GOT3 (cell line): ENCODE data around the gene PLEKHA5.
"Not testable (repeated sequence)": the region's sequence is repeated elsewhere in the genome, so short reads cannot be mapped to it uniquely, and the experiment has no call there.

ENCODE experiments used
- DNase-seq: peaks from one replicate; lab custom pipeline; 2025; ENCODE audit warnings: mixed read lengths; lab: John Stamatoyannopoulos, UW

The PLEKHA5 gene

GRCh38 chr12:19410629-19411185, 281.2 kb downstream of the PLEKHA5 start:
- DNase-seq, result no peak

GRCh38 chr12:19411234-19412204, 282.0 kb downstream of the PLEKHA5 start:
- no peak for DNase-seq

DNA sequence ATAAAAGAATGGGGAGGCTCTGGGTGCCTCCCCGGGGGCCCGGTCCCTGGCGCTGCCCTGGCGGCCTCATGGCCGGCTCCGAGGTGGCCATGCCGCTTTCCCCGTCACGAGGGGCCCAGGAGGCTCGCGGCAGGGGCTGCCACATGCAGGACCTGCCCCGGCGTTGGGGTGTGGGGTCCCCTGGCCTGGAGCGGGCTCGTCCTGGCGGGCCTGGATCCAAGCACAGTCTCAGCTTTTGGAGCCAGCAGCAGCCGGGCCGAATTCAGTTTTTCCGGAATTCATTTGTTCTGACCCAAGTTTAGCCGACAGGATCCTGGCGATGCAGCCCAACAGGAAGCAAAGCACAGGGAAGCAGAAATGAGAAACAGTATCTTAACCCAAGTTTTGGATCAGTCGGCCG, 283.3 kb downstream of the PLEKHA5 start:
- no peak for DNase-seq

- not testable (repeated sequence) for DNase-seq
Observed at GRCh38 chr12:19413582-19413981, 284.0 kb downstream of the PLEKHA5 start.

DNA sequence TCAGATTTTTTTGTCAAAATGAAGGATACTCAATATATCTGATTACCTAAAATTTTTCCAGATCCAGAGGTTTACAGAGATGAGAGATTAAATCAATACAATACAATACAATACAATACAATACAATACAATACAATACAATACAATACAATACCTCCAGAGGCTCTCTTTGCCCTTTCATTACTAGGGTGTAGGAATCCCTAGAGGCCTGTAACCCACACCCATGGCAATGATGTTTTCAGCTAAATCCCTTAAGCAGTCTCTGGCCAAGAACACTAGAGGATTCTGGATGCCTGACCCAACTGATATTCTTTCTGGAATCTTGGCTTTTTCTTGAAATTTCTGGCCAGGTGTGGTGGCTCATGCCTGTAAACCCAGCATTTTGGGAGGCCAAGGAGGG, 286.0 kb downstream of the PLEKHA5 start:
- DNase-seq, result no peak

DNA sequence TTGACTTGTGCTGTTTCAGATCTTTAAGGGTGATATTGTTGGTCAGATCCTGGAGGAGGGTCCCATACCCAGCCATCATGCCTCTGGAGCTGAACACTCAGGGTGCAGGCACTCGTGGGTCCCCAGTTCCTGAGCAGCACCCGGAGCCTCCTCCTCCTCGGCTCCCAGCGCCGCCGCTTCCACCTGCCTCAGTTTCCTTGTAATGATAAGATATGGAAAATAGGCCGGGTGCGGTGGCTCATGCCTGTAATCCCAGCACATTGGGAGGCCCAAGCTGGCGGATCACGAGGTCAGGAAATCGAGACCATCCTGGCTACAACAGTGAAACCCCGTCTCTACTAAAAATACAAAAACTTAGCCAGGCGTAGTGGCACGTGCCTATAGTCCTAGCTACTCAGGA, 289.6 kb downstream of the PLEKHA5 start:
- DNase-seq, result no peak

DNA sequence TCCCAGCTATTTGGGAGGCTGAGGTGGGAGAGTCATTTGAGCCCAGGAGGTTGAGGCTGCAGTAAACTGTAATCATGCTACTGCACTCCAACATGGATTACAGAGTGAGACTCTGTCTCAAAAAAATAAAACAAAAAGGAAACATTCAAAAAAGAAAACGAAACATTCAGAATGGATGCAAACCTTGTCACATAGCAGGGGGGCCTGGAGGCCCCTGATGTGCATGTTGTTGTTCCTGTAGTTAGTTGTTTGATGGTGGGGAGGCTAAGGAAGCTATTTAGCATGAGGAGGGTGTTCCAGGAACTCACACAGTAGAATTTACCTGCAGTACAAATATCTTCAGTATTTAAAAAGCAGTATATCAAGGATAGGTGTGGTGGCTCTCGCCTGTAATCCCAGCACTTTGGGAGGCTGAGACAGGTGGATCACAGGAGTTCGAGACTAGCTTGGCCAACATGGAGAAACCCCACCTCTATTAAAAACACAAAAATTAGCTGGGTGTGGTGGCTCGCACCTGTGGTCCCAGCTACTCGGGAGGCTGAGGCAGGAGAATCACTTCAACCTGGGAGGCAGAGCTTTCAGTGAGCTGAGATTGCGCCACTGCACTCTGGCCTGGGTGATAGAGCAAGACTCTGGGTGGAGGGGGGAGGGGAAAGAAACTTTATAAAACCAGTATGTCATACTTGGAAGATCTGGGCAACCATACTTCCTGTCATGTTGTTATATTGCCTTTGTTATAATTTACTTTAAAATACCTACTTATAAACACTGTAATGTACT, 292.2 kb downstream of the PLEKHA5 start:
- no peak for DNase-seq

- DNase-seq, result no peak
Observed at GRCh38 chr12:19423166-19423930, 293.8 kb downstream of the PLEKHA5 start.
